HG03097 (cell line): ENCODE measurements around the gene CCT5.
"Not testable (repeated sequence)": the region's sequence is repeated elsewhere in the genome, so short reads cannot be mapped to it uniquely, and the experiment has no call there.

Experiments used
- ATAC-seq: cut with Tn5 transposase; IDR thresholded peaks from one replicate; pipeline ENCODE4 v1.9.1; 2021; ENCODE audit not compliant: unreplicated experiment, low FRiP score

CCT5 gene

DNA sequence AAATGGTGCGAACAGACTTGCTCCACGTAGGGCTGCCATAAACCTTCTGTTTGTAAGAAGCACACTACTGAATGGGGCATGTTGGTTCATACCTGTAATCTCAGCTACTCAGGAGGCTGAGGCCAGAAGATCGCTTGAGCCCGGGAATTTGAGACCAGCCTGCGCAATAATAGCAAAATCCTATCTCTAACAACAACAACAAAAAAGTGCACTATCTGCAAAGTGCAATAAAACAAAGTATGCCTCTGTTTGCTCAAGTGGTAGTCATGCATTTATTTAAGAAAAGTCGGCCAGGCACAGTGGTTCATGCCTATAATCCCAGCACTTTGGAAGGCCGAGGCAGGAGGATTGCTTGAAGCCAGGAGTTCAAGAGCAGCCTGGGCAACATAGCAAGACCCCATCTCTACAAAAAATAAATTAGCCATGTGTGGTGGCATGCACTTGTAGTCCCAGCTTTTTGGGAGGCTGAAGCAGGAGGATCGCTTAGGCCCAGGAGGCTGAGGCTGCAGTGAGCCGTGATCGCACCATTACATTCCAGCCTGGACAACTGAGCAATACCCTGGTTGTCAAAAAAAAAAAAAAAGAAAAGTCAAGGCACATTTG, 5.6 kb upstream of the CCT5 start:
- ATAC-seq: no peak

DNA sequence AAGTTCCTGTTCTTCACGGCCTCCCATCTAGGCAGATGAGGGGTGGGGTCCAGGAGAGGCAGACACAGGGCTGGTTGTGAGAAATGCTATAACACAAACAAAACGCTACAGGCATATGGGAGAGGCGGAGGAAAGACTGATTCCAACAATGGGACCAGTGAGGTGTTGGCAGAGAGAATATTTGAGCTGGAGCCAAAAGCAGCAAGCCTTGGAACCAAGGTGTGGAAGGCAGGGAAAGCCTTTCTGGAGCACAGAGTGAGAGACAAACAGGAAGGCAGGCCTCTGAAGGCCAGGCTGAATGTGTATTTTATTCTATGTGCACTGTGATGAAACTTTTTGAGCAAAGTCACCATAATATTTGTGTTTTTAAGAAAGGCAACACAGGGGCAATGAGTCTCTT, 3.3 kb upstream of the CCT5 start:
- ATAC-seq: no peak

DNA sequence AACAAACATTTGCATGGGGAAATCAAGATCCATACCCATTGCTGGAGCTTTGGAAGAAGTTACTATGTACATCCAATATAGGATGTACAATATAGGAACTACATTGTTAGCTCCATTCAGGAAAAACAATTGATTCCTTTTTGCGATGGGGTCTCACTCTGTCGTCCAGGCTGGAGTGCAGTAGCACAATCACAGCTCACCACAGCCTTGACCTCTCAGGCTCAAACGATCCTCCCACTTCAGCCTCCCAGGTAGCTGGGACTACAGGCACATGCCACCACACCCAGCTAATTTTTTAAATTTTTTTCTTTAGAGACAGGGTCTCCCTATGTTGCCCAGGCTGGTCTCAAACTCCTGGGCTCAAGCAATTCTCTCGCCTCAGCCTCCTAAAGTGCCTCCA, 2.9 kb upstream of the CCT5 start:
- ATAC-seq: not testable (repeated sequence)

DNA sequence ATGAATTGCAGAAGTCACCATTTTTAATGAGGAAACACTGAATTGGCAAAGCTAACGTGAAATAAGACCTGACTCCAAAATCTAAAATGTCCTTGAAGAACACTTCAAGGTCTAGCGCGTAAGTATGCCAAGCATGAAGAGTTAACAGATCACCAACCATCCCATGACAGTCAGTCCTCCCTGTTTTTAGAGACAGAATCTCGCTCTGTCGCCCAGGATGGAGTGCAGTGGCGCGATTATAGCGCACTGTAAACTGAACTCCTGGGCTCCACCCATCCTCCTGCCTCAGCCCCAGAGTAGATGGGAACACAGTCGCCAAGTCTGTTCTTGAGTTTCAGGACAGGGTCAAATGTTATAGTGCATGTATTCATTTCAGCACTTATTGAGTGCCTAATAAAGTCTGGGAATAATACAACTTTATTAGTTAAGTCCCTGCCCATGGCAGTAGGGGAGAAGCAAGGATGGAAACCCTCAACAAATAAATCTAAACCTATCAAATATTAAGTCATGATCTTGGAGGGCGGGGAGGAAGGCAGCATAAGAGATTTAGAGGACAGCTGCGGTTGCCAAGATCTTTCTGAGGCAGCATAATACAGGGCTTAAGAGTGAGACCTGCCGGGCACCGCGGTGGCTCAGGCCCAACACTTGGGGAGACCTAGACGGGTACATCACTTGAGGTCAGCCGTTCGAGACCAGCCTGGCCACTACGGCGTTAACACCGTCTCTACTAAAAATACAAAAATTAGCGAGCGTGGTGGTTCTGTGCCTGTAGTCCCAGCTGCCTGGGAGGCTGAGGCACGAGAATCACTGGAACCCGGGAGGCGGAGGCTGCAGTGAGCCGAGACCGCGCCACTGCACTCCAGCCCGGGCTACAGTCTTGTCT, 1.5 kb upstream of the CCT5 start:
- no peak for ATAC-seq

- ATAC-seq: peak; percentile 5
These were observed 761 bp downstream of the CCT5 start for GRCh38 chr5:10250806-10251276.

- no peak for ATAC-seq
These were observed 1.3 kb downstream of the CCT5 start for GRCh38 chr5:10251405-10251804.

- ATAC-seq: no peak
These were observed 3.3 kb downstream of the CCT5 start for GRCh38 chr5:10253390-10253789.

DNA sequence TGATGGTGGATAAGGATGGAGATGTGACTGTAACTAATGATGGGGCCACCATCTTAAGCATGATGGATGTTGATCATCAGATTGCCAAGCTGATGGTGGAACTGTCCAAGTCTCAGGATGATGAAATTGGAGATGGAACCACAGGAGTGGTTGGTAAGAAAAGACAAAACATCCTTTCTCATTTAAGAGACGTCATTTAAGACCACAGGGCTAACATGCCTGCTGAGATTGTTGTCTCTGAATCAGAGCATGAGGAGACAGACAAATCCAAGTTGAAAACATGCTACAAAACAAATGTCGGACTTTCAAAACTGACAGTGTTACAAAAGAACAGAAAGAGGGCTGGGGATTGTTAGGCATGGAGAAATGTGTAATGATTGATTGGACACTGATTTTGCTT, 4.6 kb downstream of the CCT5 start:
- no peak for ATAC-seq

- ATAC-seq: no peak
These were observed 7.8 kb downstream of the CCT5 start for GRCh38 chr5:10257870-10258269.

- ATAC-seq: no peak
These were observed 9.8 kb downstream of the CCT5 start for GRCh38 chr5:10259899-10260298.

DNA sequence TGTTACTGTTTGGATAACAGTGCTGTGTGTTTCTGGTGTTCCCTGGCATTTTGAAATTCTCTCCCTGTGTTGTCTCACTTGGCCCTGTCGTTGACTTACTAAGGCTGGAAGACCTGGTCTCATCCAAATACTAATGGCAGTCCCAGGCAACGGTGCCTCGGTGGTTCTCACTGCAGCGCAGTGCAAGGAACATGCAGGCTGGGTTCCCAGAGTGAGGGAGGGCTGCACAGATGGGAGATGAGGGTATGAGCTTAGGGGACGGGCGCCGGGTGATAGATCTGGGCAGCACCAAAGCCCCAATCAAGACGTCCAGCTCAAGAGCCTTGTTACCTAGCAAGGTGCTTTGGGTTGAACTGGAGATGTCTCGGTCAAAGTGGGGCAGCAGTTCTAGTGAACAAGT, 11.0 kb downstream of the CCT5 start:
- no peak for ATAC-seq

GRCh38 chr5:10262121-10262774, 12.2 kb downstream of the CCT5 start:
- no peak for ATAC-seq

GRCh38 chr5:10262995-10263394, 12.9 kb downstream of the CCT5 start:
- no peak for ATAC-seq

DNA sequence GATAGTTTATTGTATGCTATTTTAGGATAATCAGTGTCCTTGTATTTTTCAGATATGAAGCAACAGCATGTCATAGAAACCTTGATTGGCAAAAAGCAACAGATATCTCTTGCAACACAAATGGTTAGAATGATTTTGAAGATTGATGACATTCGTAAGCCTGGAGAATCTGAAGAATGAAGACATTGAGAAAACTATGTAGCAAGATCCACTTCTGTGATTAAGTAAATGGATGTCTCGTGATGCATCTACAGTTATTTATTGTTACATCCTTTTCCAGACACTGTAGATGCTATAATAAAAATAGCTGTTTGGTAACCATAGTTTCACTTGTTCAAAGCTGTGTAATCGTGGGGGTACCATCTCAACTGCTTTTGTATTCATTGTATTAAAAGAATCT, 14.5 kb downstream of the CCT5 start:
- no peak for ATAC-seq

GRCh38 chr5:10265245-10266109, 15.4 kb downstream of the CCT5 start:
- ATAC-seq: no peak

DNA sequence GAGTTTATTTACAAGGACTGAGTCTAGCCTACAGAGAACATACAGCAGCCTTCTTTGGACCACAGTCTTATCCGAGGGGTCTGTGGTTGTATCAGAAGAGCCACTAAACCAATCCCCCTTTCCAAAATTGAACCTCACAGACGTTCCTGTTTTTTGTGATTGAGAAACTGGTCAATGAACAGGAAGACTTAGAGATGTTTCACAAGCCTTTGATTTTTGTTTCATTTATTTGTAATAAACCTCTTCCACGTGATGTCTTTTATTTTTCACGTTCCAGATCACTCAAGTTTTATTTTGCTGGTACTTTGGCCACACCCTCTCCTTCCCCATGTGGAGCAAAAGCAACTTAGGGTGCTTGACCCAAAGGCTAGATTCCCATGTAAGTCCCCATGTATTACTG, 16.1 kb downstream of the CCT5 start:
- ATAC-seq: no peak

DNA sequence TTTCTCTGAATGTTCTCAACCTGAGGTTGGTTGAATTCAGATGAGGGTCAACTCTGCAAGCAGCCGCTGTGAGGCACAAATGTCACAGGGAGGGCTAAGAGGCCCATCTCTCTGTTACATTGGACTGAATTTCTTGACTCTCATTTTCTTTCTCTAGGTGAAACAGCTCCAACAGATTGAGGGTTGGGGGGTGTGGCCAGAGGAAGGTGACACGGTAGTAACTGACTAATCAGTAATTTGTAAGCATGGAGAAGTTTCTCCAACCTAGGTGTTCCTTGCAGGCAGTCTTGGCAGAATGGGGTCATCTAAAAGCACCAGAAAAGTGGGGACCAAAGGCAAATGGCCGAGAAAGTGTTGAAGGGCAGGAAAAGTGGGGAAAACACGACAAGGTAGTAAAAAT, 16.8 kb downstream of the CCT5 start:
- ATAC-seq: no peak

GRCh38 chr5:10268100-10268499, 18.0 kb downstream of the CCT5 start:
- no peak for ATAC-seq

DNA sequence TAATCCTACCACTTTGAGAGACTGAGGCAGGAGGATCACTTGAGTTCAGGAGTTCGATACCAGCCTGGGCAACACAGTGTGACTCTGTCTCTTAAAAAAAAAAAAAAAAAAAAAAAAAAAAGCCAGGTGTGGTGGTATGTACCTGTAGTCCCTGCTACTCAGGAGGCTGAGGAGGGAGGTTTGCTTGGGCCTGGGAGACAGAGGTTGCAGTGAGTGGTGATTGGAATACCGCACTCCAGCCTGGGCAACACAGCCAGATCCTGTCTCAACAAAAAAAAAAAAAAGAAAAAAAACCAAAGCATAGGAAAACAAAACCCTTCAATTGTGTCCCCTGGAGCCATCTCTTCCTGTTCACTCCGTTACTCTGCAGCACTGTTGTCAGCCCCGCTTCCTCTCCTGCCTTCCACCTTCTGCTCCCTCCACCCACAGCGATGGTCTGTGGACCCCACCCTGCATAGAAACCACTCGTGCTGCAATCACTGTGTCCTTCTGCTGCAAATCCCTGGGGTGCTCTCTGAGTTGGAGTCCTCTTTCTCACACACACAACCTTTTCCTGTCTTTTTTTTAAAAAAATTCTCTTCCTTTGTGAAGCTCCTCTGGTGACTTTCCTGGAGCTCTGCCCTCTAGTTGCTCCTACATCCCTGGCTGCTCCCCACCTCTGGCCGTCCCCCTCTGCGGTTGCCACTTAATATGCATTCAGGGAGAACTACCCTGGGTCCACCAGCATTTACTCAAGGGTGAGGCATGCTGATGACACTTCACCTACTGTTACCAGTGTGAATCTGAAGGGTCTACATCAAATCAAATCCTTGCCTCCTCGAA, 22.2 kb downstream of the CCT5 start:
- ATAC-seq: no peak

DNA sequence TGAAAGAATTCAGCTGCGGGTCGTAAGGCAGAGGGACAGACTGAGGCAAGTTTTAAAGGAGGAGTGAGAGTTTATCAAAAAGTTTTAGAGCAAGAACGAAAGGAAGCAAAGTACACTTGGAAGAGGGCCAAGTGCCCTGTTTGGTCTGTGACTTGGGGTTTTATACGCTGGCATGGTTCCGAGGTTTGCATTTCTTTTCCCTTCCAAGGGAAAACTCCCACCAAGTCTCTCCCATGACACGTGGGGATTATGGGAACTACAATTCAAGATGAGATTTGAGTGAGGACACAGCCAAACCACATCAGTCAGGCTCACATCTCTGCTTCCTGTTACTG, 22.8 kb downstream of the CCT5 start:
- ATAC-seq: not testable (repeated sequence)
